ENCODE measurements around the gene KSR2.
"Not testable (repeated sequence)": the region's sequence is repeated elsewhere in the genome, so short reads cannot be mapped to it uniquely, and the experiment has no call there.

KSR2 gene

DNA sequence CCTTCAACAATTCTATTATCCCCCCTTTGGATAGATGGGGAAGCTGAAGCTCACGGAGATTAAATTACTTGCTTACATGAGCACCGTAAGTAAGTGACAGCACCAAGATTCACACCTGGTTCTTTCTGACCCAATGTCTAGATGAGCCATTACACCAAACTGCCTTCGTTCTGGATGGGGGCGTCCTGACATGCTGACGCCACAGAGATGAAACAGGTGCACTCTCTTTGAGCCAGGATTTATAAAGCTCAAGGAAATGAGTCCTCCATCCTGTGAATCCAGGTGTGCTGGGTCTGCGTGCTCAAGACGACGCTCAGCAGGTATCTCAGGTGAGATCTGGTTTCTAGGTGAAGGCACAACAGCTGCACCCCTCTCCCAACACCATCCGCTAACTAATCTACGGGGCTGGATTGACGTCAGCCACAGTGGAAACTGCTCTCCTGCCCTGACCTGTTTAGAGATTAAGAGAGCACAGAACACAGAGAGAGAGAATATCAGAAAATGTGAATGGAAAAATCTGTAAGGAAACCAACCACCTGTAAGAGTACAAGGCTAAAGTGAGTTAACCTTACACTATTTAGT is 61.6 kb downstream of the KSR2 start:
- no peak for DNase-seq (ENCODE audit: low read depth, low spot score)
- no peak for TF ChIP-seq EZH2 (IDR thresholded peaks at IDR 0.05)
- TF ChIP-seq POLR2AphosphoS5 (IDR thresholded peaks at IDR 0.05; ENCODE audit: borderline replicate concordance, low read depth, low read length): no peak
- TF ChIP-seq FOXP2 (optimal IDR thresholded peaks at IDR 0.05; ENCODE audit: control extremely low read depth, extremely low read length, insufficient read depth): no peak

DNA sequence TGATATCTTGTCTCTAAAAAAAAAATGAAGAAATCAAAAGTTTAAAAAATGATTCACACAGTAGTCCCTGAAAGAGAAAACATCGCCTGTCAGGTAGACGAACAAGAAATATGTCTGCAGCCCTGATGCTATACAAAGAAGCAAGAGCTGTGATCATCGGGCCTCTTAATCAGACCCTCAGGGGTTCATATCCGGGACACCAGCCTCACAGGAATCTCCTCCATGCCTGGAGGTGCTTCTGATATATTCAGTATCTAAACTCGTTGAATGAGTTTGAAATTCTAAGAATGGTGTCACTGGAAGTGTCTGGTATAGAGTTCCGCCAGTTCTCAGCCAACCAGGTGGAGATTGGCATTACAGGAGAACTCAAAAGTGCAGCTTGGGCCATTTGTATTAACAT is 64.7 kb downstream of the KSR2 start:
- TF ChIP-seq POLR2AphosphoS5 (IDR thresholded peaks at IDR 0.05; ENCODE audit: borderline replicate concordance, low read depth, low read length) (no peak), FOXP2 (optimal IDR thresholded peaks at IDR 0.05; ENCODE audit: control extremely low read depth, extremely low read length, insufficient read depth) (no peak), EZH2 (IDR thresholded peaks at IDR 0.05) (no peak)

More for the DNA sequence above, 61.6 kb downstream of the KSR2 start:
- Histone ChIP-seq H3K9ac (ENCODE audit: insufficient read length) (no peak overlapping the region), H3K9me3 (ENCODE audit: low read depth, low read length) (no peaks in the 10 kb centered on the region), H3K4me3 (no peak overlapping the region), H3K27ac (no peak overlapping the region), H3K36me3 (ENCODE audit: insufficient read depth, low read length) (no peaks in the 10 kb centered on the region)

DNA sequence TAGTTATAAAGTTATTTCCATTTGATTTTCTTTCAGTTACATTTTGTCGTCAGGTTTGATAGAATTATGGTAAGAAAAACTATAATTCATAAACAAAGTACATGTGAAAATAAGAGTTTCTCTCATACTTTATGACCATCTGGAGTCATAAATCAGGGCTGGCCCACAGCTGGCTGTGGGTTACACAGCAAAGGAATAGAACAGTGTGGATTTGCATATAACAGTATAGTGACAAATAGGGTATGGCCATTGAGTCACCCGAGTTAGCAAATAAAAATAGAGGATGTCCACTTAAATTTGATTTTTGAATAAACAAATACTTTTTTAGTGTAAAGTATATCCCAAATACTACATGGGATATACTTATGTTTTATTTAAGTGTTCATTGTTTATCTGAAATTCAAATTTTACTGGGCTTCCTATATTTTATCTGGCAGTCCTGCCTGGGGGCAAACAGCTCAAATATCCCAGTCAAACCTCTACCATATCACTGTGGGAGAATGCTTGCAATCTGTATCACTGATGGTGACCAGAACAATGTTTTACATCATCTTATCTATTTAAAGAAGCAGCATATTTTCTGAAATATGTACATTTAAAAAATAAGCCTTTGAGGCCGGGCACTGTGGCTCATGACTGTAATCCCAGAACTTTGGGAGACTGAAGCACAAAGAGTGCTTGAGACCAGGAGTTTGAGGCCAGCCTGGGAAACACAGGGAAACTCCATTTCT is 65.5 kb downstream of the KSR2 start:
- H3K4me3 ChIP-seq: no peak overlapping the region
- no peaks in the 10 kb centered on the region for H3K9me3 ChIP-seq (ENCODE audit: low read depth, low read length)
- no peak overlapping the region for H3K9ac ChIP-seq (ENCODE audit: insufficient read length)
- no peak for TF ChIP-seq POLR2AphosphoS5 (IDR thresholded peaks at IDR 0.05; ENCODE audit: borderline replicate concordance, low read depth, low read length)
- TF ChIP-seq EZH2 (IDR thresholded peaks at IDR 0.05): no peak
- TF ChIP-seq FOXP2 (optimal IDR thresholded peaks at IDR 0.05; ENCODE audit: control extremely low read depth, extremely low read length, insufficient read depth): no peak
- H3K36me3 ChIP-seq (ENCODE audit: insufficient read depth, low read length): no peaks in the 10 kb centered on the region
- H3K27ac ChIP-seq: no peak overlapping the region
- no peak for DNase-seq (ENCODE audit: low read depth, low spot score)

More for the DNA sequence above, 64.7 kb downstream of the KSR2 start:
- Histone ChIP-seq H3K9me3 (ENCODE audit: low read depth, low read length) (no peaks in the 10 kb centered on the region), H3K4me3 (no peak overlapping the region), H3K9ac (ENCODE audit: insufficient read length) (no peak overlapping the region), H3K36me3 (ENCODE audit: insufficient read depth, low read length) (no peaks in the 10 kb centered on the region), H3K27ac (no peak overlapping the region)
- DNase-seq (ENCODE audit: low read depth, low spot score): no peak

DNA sequence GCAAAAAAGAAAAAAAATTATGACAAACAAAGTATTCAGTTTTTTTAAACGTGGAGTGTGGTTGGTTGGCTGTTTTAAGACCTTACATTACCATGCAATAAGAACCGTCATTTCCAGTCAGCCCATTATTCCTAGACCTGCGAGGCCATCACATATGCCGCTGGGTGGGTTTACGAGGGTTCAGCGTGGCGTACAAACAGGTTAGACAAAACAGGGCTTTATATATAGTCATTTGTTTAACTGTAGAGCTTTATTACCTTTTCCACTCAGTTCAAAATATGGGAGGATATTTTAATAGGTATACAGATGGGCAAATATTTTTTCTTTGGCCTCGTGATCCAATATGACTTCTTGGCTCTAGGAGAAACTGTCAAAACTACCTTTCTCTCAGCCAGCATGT is 67.2 kb downstream of the KSR2 start:
- no peak overlapping the region for H3K27ac ChIP-seq
- DNase-seq (ENCODE audit: low read depth, low spot score): no peak
- no peak overlapping the region for H3K9ac ChIP-seq (ENCODE audit: insufficient read length)
- TF ChIP-seq POLR2AphosphoS5 (IDR thresholded peaks at IDR 0.05; ENCODE audit: borderline replicate concordance, low read depth, low read length) (no peak), FOXP2 (optimal IDR thresholded peaks at IDR 0.05; ENCODE audit: control extremely low read depth, extremely low read length, insufficient read depth) (no peak), EZH2 (IDR thresholded peaks at IDR 0.05) (no peak)
- no peak overlapping the region for H3K4me3 ChIP-seq
- H3K9me3 ChIP-seq (ENCODE audit: low read depth, low read length): no peaks in the 10 kb centered on the region
- H3K36me3 ChIP-seq (ENCODE audit: insufficient read depth, low read length): no peaks in the 10 kb centered on the region

DNA sequence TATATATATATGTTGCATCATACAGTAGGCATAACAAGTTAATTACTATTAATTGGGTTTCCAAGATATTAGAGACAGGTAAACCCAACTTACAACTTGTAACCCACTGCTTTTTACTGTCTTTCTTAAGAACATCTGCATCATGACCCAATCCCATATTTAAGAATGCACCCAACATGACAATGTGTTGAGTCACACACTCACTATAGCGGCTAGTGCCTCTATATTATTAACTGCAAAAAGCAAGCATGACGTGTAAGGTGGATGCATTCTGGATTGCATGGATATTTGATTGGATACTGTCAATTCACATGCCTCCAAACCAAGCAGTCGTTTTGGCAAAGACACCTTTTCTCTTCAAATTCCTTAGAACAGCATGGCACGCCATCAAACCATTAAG is 68.2 kb downstream of the KSR2 start:
- no peaks in the 10 kb centered on the region for H3K9me3 ChIP-seq (ENCODE audit: low read depth, low read length)
- H3K9ac ChIP-seq (ENCODE audit: insufficient read length): no peak overlapping the region
- H3K36me3 ChIP-seq (ENCODE audit: insufficient read depth, low read length): no peaks in the 10 kb centered on the region
- no peak overlapping the region for H3K4me3 ChIP-seq
- no peak overlapping the region for H3K27ac ChIP-seq
- no peak for TF ChIP-seq POLR2AphosphoS5 (IDR thresholded peaks at IDR 0.05; ENCODE audit: borderline replicate concordance, low read depth, low read length)
- no peak for TF ChIP-seq FOXP2 (optimal IDR thresholded peaks at IDR 0.05; ENCODE audit: control extremely low read depth, extremely low read length, insufficient read depth)
- no peak for TF ChIP-seq EZH2 (IDR thresholded peaks at IDR 0.05)
- no peak for DNase-seq (ENCODE audit: low read depth, low spot score)

DNA sequence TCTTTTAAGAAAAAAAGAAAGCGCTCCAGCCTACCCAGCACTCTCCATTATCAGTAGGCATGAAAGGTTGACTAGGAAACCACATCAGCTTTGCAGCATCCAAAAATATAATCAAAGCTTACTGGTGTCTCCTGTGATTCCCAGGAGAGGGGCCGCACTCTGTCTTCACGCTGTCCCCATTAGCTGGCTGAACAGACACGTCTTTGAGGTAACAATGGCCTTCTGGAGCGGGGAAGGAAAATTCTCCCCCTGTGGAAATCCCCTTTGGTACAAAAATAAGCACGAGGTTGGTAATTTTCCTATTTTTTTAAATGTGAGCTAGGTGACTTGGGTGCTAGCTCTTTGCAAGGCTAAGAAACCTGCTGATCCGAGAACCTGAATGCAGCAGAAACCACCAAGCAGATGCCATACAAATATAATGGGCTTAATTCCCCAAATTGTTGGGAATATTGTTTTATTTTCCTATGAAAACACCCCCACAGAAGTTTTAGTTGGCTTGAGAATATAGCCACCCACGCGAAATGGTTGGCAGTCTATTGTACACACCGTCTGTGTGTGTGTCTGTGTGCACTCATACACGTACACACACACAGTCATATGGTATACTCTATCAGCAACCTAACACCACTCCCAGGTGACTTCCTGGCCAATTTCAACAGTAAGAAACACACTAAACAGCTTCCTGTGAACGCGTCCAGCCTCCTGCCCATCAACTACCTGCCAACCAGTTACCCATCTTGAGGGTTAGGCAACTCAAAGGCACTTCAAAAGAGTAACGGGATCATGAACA is 71.2 kb downstream of the KSR2 start:
- H3K4me3 ChIP-seq: no peak overlapping the region
- TF ChIP-seq POLR2AphosphoS5 (IDR thresholded peaks at IDR 0.05; ENCODE audit: borderline replicate concordance, low read depth, low read length) (no peak), EZH2 (IDR thresholded peaks at IDR 0.05) (no peak), FOXP2 (optimal IDR thresholded peaks at IDR 0.05; ENCODE audit: control extremely low read depth, extremely low read length, insufficient read depth) (no peak)
- no peak for DNase-seq (ENCODE audit: low read depth, low spot score)
- H3K27ac ChIP-seq: no peak overlapping the region
- H3K9ac ChIP-seq (ENCODE audit: insufficient read length): no peak overlapping the region
- no peaks in the 10 kb centered on the region for H3K9me3 ChIP-seq (ENCODE audit: low read depth, low read length)
- H3K36me3 ChIP-seq (ENCODE audit: insufficient read depth, low read length): no peaks in the 10 kb centered on the region

DNA sequence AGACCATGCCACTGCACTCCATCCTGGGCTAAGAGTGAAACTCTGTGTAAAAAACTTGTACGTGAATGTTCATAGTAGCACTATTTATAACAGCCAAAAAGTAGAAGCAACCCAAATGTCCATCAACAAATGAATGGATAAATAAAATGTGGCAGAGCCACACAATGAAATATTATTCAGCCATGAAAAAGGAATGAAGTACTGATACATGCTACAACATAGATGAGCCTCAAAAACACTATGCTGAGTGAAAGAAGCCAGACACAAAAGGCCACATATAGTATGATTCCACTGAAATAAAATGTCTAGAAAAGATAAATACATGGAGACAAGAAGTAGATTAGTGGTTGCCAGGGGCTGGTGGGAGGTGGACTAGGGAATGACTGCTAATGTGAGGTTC is 72.8 kb downstream of the KSR2 start:
- H3K36me3 ChIP-seq (ENCODE audit: insufficient read depth, low read length): no peaks in the 10 kb centered on the region
- H3K27ac ChIP-seq: no peak overlapping the region
- no peak overlapping the region for H3K4me3 ChIP-seq
- H3K9ac ChIP-seq (ENCODE audit: insufficient read length): no peak overlapping the region
- DNase-seq (ENCODE audit: low read depth, low spot score): no peak
- no peaks in the 10 kb centered on the region for H3K9me3 ChIP-seq (ENCODE audit: low read depth, low read length)
- TF ChIP-seq EZH2 (IDR thresholded peaks at IDR 0.05) (no peak), FOXP2 (optimal IDR thresholded peaks at IDR 0.05; ENCODE audit: control extremely low read depth, extremely low read length, insufficient read depth) (no peak), POLR2AphosphoS5 (IDR thresholded peaks at IDR 0.05; ENCODE audit: borderline replicate concordance, low read depth, low read length) (no peak)

DNA sequence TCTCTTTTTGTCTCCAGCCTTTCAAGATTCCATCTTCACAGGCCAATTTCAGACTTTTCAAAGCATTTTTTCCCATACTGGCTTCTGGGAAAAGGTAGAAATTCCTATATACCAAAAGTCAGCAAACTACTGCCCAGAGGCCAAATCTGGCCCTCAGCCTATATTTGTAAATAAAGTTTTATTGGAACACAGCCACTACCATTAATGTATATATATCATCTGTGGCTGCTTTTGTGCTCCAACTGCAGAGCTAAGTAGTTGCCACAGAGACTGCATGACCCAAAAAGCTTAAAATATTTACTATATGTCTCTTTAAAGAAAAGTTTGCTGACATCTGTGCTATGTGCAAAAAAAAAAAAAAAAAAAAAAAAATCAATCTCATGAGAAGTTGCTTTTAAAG is 76.3 kb downstream of the KSR2 start:
- DNase-seq (ENCODE audit: low read depth, low spot score): no peak
- TF ChIP-seq EZH2 (IDR thresholded peaks at IDR 0.05) (no peak), FOXP2 (optimal IDR thresholded peaks at IDR 0.05; ENCODE audit: control extremely low read depth, extremely low read length, insufficient read depth) (no peak), POLR2AphosphoS5 (IDR thresholded peaks at IDR 0.05; ENCODE audit: borderline replicate concordance, low read depth, low read length) (no peak)
- H3K9ac ChIP-seq (ENCODE audit: insufficient read length): no peak overlapping the region
- no peak overlapping the region for H3K27ac ChIP-seq
- H3K36me3 ChIP-seq (ENCODE audit: insufficient read depth, low read length): no peaks in the 10 kb centered on the region
- H3K4me3 ChIP-seq: no peak overlapping the region
- no peaks in the 10 kb centered on the region for H3K9me3 ChIP-seq (ENCODE audit: low read depth, low read length)

DNA sequence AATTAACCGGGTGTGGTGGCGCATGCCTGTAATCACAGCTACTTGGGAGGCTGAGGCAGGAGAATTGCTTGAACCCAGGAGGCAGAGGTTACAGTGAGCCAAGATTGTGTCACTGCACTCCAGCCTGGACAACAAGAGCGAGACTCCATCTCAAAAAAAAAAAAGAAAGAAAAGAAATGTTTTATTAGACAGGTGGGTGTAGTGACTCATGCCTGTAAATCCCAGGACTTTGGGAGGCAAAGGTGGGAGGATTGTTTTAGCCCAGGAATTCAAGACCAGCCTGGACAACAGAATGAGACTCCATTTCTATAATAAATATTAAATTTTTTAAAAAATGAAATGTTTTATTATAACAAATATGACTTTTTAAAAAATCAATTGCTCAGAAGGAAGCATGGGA is 77.5 kb downstream of the KSR2 start:
- H3K27ac ChIP-seq; H3K9ac ChIP-seq (ENCODE audit: insufficient read length); H3K36me3 ChIP-seq (ENCODE audit: insufficient read depth, low read length); DNase-seq (ENCODE audit: low read depth, low spot score); H3K4me3 ChIP-seq; H3K9me3 ChIP-seq (ENCODE audit: low read depth, low read length): not testable (repeated sequence)

Measured in SK-N-MC (cell line).